ENCODE results near the gene REEP1.
A peak's percentile ranks its signal among the peaks of the same experiment; 100 is the strongest.

The REEP1 gene

GRCh38 chr2:86372641-86373502, 35.4 kb upstream of the REEP1 start:
- no peak overlapping the region for H2AFZ ChIP-seq (ENCODE audit: low read depth, low read length, severe bottlenecking)
- H3K9me2 ChIP-seq (replicated peaks; ENCODE audit: insufficient read depth, low read length): no peaks in the 10 kb centered on the region

GRCh38 chr2:86372133-86372532, 34.7 kb upstream of the REEP1 start:
- H3K4me2 ChIP-seq (ENCODE audit: low read depth, low read length, poor library complexity, severe bottlenecking): no peak overlapping the region
- no peak overlapping the region for H2AFZ ChIP-seq (ENCODE audit: low read depth, low read length, severe bottlenecking)

More at GRCh38 chr2:86372641-86373502, 35.4 kb upstream of the REEP1 start:
- Histone ChIP-seq H3K9ac (ENCODE audit: low read length) (no peak overlapping the region), H3K79me2 (ENCODE audit: insufficient read depth, low read length) (no peaks in the 10 kb centered on the region), H3K27me3 (ENCODE audit: low read length) (no peaks in the 10 kb centered on the region), H3K4me3 (ENCODE audit: insufficient read depth, low read length, poor library complexity, severe bottlenecking) (no peak overlapping the region), H4K20me1 (ENCODE audit: low read depth, low read length) (no peaks in the 10 kb centered on the region), H3K27ac (ENCODE audit: low read depth, low read length) (no peak overlapping the region), H3K4me2 (ENCODE audit: low read depth, low read length, poor library complexity, severe bottlenecking) (no peak overlapping the region), H3K9me3 (ENCODE audit: insufficient read depth, low read length) (no peaks in the 10 kb centered on the region), H3F3A (ENCODE audit: insufficient read depth) (no peaks in the 10 kb centered on the region), H3K36me3 (ENCODE audit: low read length) (no peaks in the 10 kb centered on the region)
- peak; percentile 12 for TF ChIP-seq CTCF (IDR thresholded peaks at IDR 0.05; ENCODE audit: insufficient read depth, low read length, poor library complexity, severe bottlenecking)
- no peak for TF ChIP-seq EZH2phosphoT487 (conservative IDR thresholded peaks at IDR 0.05; ENCODE audit: low read length)

GRCh38 chr2:86371527-86371926, 34.1 kb upstream of the REEP1 start:
- no peak overlapping the region for H3K4me2 ChIP-seq (ENCODE audit: low read depth, low read length, poor library complexity, severe bottlenecking)
- H3K27me3 ChIP-seq (ENCODE audit: low read length): no peaks in the 10 kb centered on the region
- no peaks in the 10 kb centered on the region for H3K9me3 ChIP-seq (ENCODE audit: insufficient read depth, low read length)
- H4K20me1 ChIP-seq (ENCODE audit: low read depth, low read length): no peaks in the 10 kb centered on the region
- H3K79me2 ChIP-seq (ENCODE audit: insufficient read depth, low read length): no peaks in the 10 kb centered on the region
- H2AFZ ChIP-seq (ENCODE audit: low read depth, low read length, severe bottlenecking): no peak overlapping the region
- no peaks in the 10 kb centered on the region for H3K36me3 ChIP-seq (ENCODE audit: low read length)
- H3F3A ChIP-seq (ENCODE audit: insufficient read depth): no peaks in the 10 kb centered on the region
- no peak for TF ChIP-seq CTCF (IDR thresholded peaks at IDR 0.05; ENCODE audit: insufficient read depth, low read length, poor library complexity, severe bottlenecking)
- TF ChIP-seq EZH2phosphoT487 (conservative IDR thresholded peaks at IDR 0.05; ENCODE audit: low read length): no peak
- no peak overlapping the region for H3K9ac ChIP-seq (ENCODE audit: low read length)
- no peaks in the 10 kb centered on the region for H3K9me2 ChIP-seq (replicated peaks; ENCODE audit: insufficient read depth, low read length)
- H3K27ac ChIP-seq (ENCODE audit: low read depth, low read length): no peak overlapping the region
- H3K4me3 ChIP-seq (ENCODE audit: insufficient read depth, low read length, poor library complexity, severe bottlenecking): no peak overlapping the region

More at GRCh38 chr2:86372133-86372532, 34.7 kb upstream of the REEP1 start:
- TF ChIP-seq CTCF (IDR thresholded peaks at IDR 0.05; ENCODE audit: insufficient read depth, low read length, poor library complexity, severe bottlenecking): no peak
- TF ChIP-seq EZH2phosphoT487 (conservative IDR thresholded peaks at IDR 0.05; ENCODE audit: low read length): no peak
- no peaks in the 10 kb centered on the region for H3K36me3 ChIP-seq (ENCODE audit: low read length)
- H3K9me2 ChIP-seq (replicated peaks; ENCODE audit: insufficient read depth, low read length): no peaks in the 10 kb centered on the region
- no peaks in the 10 kb centered on the region for H3K79me2 ChIP-seq (ENCODE audit: insufficient read depth, low read length)
- no peaks in the 10 kb centered on the region for H4K20me1 ChIP-seq (ENCODE audit: low read depth, low read length)
- H3K4me3 ChIP-seq (ENCODE audit: insufficient read depth, low read length, poor library complexity, severe bottlenecking): no peak overlapping the region
- H3K27ac ChIP-seq (ENCODE audit: low read depth, low read length): no peak overlapping the region
- no peaks in the 10 kb centered on the region for H3F3A ChIP-seq (ENCODE audit: insufficient read depth)
- H3K27me3 ChIP-seq (ENCODE audit: low read length): no peaks in the 10 kb centered on the region
- H3K9ac ChIP-seq (ENCODE audit: low read length): no peak overlapping the region
- H3K9me3 ChIP-seq (ENCODE audit: insufficient read depth, low read length): no peaks in the 10 kb centered on the region
